Progenitor cell of endocrine pancreas (in vitro differentiated cells): Measurements from ENCODE around the gene FHOD3. TPM values are rescaled to one million over a fixed set of nuclear protein-coding genes. Genes with fewer than 3 reads are reported as not detected.

ENCODE experiments used
- DNase-seq: peaks from one replicate; pipeline ENCODE4 v3.0.0; 2021; ENCODE audit warnings: low spot score; ENCODE audit not compliant: unreplicated experiment
- H3K27ac Mint-ChIP-seq: 2 replicates; pipeline ENCODE4 v1.8.0; 2021; ENCODE audit warnings: mild to moderate bottlenecking, moderate library complexity, mixed read lengths
- H3K27me3 Mint-ChIP-seq: 2 replicates; pipeline ENCODE4 v1.8.0; 2021; ENCODE audit warnings: mixed read lengths
- H3K36me3 Mint-ChIP-seq: 2 replicates; pipeline ENCODE4 v1.8.0; 2022; ENCODE audit warnings: mixed read lengths; ENCODE audit not compliant: insufficient read depth
- H3K4me1 Mint-ChIP-seq: 2 replicates; pipeline ENCODE4 v1.8.0; 2021; ENCODE audit warnings: low read depth, mixed read lengths
- H3K4me3 Mint-ChIP-seq: 2 replicates; pipeline ENCODE4 v1.8.0; 2021; ENCODE audit warnings: low read depth, mild to moderate bottlenecking, moderate library complexity, mixed read lengths
- H3K9me3 Mint-ChIP-seq: 2 replicates; pipeline ENCODE4 v1.8.0; 2021; ENCODE audit warnings: low read depth, mixed read lengths
- total RNA-seq: library from RNA; stranded (reverse); gene quantifications from 2 replicates; pipeline ENCODE4 v1.2.1, GENCODE V29; 2021
- TF ChIP-seq, protein P1 (sequence below): fragments of 200-600 bp; sonication (generic); IDR thresholded peaks from one replicate; pipeline ENCODE4 v1.5.0; 2021; ENCODE audit warnings: antibody characterized with exemption, mild to moderate bottlenecking; ENCODE audit not compliant: unreplicated experiment

The FHOD3 gene
- total RNA-seq, 1 donor from 2014 or later, result 1.6 TPM

GRCh38 chr18:36451454-36452251 is 154.1 kb downstream of the FHOD3 start:
- no peaks in the 10 kb centered on the region for H3K9me3 Mint-ChIP-seq
- no peak overlapping the region for H3K27ac Mint-ChIP-seq
- no peaks in the 10 kb centered on the region for H3K27me3 Mint-ChIP-seq
- H3K4me3 Mint-ChIP-seq, result no peak overlapping the region
- no peak for DNase-seq
- peaks cover 22% of the 10 kb centered on the region for H3K4me1 Mint-ChIP-seq
- no peaks in the 10 kb centered on the region for H3K36me3 Mint-ChIP-seq
- TF ChIP-seq, protein P1, sequence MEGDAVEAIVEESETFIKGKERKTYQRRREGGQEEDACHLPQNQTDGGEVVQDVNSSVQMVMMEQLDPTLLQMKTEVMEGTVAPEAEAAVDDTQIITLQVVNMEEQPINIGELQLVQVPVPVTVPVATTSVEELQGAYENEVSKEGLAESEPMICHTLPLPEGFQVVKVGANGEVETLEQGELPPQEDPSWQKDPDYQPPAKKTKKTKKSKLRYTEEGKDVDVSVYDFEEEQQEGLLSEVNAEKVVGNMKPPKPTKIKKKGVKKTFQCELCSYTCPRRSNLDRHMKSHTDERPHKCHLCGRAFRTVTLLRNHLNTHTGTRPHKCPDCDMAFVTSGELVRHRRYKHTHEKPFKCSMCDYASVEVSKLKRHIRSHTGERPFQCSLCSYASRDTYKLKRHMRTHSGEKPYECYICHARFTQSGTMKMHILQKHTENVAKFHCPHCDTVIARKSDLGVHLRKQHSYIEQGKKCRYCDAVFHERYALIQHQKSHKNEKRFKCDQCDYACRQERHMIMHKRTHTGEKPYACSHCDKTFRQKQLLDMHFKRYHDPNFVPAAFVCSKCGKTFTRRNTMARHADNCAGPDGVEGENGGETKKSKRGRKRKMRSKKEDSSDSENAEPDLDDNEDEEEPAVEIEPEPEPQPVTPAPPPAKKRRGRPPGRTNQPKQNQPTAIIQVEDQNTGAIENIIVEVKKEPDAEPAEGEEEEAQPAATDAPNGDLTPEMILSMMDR, result no peak

DNA sequence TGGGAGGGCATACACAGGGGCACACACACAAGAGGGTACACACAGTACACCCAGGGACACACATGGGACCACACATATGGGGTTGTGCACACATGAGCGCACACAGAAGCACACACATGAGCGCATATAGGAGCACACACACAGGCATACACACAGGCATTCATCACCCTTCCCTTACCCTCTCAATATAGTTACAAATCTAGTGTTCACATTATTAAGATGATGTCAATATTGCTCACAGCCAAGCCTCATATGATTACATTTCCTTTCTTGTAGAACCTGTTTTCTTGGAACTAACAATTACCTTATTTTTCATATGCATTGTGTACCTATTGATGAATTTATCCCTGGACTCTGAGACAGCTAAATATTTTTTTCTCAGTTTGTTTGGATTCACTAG is 156.7 kb downstream of the FHOD3 start:
- Mint-ChIP-seq H3K36me3 (no peaks in the 10 kb centered on the region), H3K27me3 (no peaks in the 10 kb centered on the region), H3K9me3 (no peaks in the 10 kb centered on the region), H3K4me3 (no peak overlapping the region), H3K4me1 (peaks cover 18% of the 10 kb centered on the region), H3K27ac (no peak overlapping the region)
- TF ChIP-seq, protein P1, result no peak
- no peak for DNase-seq

DNA sequence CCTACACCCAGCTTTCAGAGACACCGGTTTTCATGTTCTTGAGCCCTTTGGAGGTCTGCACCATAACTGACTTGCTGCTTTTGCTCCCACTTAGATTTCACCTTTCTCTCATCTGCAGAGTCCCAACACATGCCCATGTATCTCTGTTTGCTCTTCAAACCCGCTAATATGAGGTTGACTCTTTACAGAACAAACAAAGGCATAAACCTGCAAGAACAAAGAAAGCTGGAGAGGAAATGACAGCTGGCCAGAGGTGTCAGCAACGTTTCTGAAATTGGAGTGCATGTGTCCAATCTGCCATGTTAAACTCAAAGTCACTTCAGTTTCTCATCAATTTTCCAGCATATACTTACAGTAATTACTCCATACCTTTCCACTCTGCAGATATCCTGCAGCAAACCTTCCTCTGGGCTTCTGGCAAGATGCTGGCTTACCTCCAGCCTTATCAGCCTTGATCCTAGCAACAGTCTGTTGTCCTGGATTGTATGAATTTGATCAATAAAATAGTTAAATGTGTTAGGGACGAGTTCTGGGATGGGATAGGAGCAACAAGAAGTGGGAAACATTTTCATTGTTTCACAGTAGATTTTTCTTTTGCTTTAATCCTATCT is 157.4 kb downstream of the FHOD3 start:
- Mint-ChIP-seq H3K36me3 (no peaks in the 10 kb centered on the region), H3K27me3 (no peaks in the 10 kb centered on the region), H3K4me3 (no peak overlapping the region), H3K27ac (no peak overlapping the region), H3K9me3 (no peaks in the 10 kb centered on the region), H3K4me1 (peaks cover 18% of the 10 kb centered on the region)
- no peak for DNase-seq
- TF ChIP-seq, protein P1, result no peak

- H3K4me3 Mint-ChIP-seq, result no peak overlapping the region
- no peaks in the 10 kb centered on the region for H3K9me3 Mint-ChIP-seq
- TF ChIP-seq, protein P1, result no peak
- no peaks in the 10 kb centered on the region for H3K36me3 Mint-ChIP-seq
- peaks cover 18% of the 10 kb centered on the region for H3K4me1 Mint-ChIP-seq
- no peak overlapping the region for H3K27ac Mint-ChIP-seq
- H3K27me3 Mint-ChIP-seq, result no peaks in the 10 kb centered on the region
- no peak for DNase-seq
Observed at GRCh38 chr18:36455931-36456330, 158.4 kb downstream of the FHOD3 start.

DNA sequence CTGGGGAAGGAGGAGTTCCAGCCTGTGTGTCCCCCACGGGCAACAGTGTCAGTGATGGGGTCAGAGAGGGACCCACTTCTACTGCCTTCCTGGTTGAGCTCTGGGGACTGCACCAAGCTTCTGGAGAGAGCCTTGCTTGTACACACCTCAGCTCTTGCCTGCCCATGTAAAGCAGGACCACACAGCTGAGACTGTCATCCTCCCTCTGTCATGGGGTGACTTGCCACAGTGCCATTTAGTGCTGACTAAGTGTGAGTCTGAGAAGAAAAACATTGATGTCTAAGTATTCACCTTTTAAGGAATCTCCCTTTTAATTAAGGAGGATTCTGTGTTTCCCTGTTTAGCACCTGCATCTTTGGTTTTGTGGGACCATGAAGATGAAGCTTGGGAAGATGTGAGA is 159.1 kb downstream of the FHOD3 start:
- H3K36me3 Mint-ChIP-seq, result no peaks in the 10 kb centered on the region
- H3K27me3 Mint-ChIP-seq, result no peaks in the 10 kb centered on the region
- H3K4me3 Mint-ChIP-seq, result no peak overlapping the region
- H3K4me1 Mint-ChIP-seq, result peaks cover 18% of the 10 kb centered on the region
- H3K9me3 Mint-ChIP-seq, result no peaks in the 10 kb centered on the region
- DNase-seq, result no peak
- TF ChIP-seq, protein P1, result no peak
- no peak overlapping the region for H3K27ac Mint-ChIP-seq
